Natural killer cell treated with Interleukin-12 subunit alpha and Interleukin-12 subunit beta and Interleukin-15 and Interleukin-18, amount 100 ng/mL, for 72 hours (primary cell): Measurements from ENCODE around the gene TRIM67. TPM values are rescaled to one million over a fixed set of nuclear protein-coding genes. Genes with fewer than 3 reads are reported as not detected.

ENCODE experiments used
- ATAC-seq, 2 donors: fragments of 150-1000 bp; cut with Tn5 transposase in 1 of 2; sonication (Bioruptor Pico), chemical (Tn5 transposase) in 1 of 2; 2 replicates each; pipeline ENCODE4 v1.10.0; 2021
- DNase-seq: peaks from one replicate; pipeline ENCODE4 v3.0.0; 2022; ENCODE audit warnings: low spot score
- H3K27ac Mint-ChIP-seq, 2 donors: 1 replicate in 1 of 2; 2 replicates in 1 of 2; pipeline ENCODE4 v1.8.0; 2022; ENCODE audit warnings: mixed read lengths in 2 of 2, mild to moderate bottlenecking in 1 of 2, moderate library complexity in 1 of 2
- H3K27me3 Mint-ChIP-seq, 2 donors: 1 replicate in 1 of 2; 2 replicates in 1 of 2; pipeline ENCODE4 v1.8.0; 2022; ENCODE audit warnings: mixed read lengths in 2 of 2
- H3K36me3 Mint-ChIP-seq: one replicate; pipeline ENCODE4 v1.8.0; 2022; ENCODE audit warnings: mixed read lengths
- H3K4me1 Mint-ChIP-seq, 2 donors: 1 replicate in 1 of 2; 2 replicates in 1 of 2; pipeline ENCODE4 v1.8.0; 2022; ENCODE audit warnings: low read depth in 2 of 2, mixed read lengths in 2 of 2, mild to moderate bottlenecking in 1 of 2
- H3K4me3 Mint-ChIP-seq: one replicate; pipeline ENCODE4 v1.8.0; 2022; ENCODE audit warnings: mixed read lengths
- H3K9me3 Mint-ChIP-seq: 2 replicates; pipeline ENCODE4 v1.8.0; 2022; ENCODE audit warnings: mixed read lengths
- total RNA-seq, 2 donors: library from RNA; stranded (reverse); gene quantifications; one replicate each; pipeline ENCODE4 v1.2.3, GENCODE V29; 2022

TRIM67 gene
- total RNA-seq, 2 donors from 2014 or later = not detected

GRCh38 chr1:231162970-231163829 is 1.3 kb downstream of the TRIM67 start:
- peaks cover 42 to 51% of the 10 kb centered on the region in 2 donors for H3K27me3 Mint-ChIP-seq
- no peaks in the 10 kb centered on the region for H3K36me3 Mint-ChIP-seq
- H3K9me3 Mint-ChIP-seq = no peaks in the 10 kb centered on the region
- ATAC-seq (peak in 1 of 2 donors; percentile 11), DNase-seq (no peak)
- no peak overlapping the region for H3K27ac Mint-ChIP-seq
- no peaks in the 10 kb centered on the region for H3K4me1 Mint-ChIP-seq
- H3K4me3 Mint-ChIP-seq = no peak overlapping the region

- no peak overlapping the region for H3K4me3 Mint-ChIP-seq
- DNase-seq = no peak
- no peak for ATAC-seq
- no peaks in the 10 kb centered on the region for H3K9me3 Mint-ChIP-seq
- H3K36me3 Mint-ChIP-seq = no peaks in the 10 kb centered on the region
- peaks cover 39 to 48% of the 10 kb centered on the region in 2 donors for H3K27me3 Mint-ChIP-seq
- H3K4me1 Mint-ChIP-seq = no peaks in the 10 kb centered on the region
- H3K27ac Mint-ChIP-seq = no peak overlapping the region
Observed at GRCh38 chr1:231163830-231164427, 2.1 kb downstream of the TRIM67 start.

- Mint-ChIP-seq H3K27ac (no peak overlapping the region), H3K4me3 (no peak overlapping the region), H3K4me1 (no peaks in the 10 kb centered on the region), H3K9me3 (no peaks in the 10 kb centered on the region), H3K27me3 (peaks cover 25 to 34% of the 10 kb centered on the region in 2 donors), H3K36me3 (no peaks in the 10 kb centered on the region)
- DNase-seq = no peak
- ATAC-seq = no peak
Observed at GRCh38 chr1:231165371-231165770, 3.5 kb downstream of the TRIM67 start.

DNA sequence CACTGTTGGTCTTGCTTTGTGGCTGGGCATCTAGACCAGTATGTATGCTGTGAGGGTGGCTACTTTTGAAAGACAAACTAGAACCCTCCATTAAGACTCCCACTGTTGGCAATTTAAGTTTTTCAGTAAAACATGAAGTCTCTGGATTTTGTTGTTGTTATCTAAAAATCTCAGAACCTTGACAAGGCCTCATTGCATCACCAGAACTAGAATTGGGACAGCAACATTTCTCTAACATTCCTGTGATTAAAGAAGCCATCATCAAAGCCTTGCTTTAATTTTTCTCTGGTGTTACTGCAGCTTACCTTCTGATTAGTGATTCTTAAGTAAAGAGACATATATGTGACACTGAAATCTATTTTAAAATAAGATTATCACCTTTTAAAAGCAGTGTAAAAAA is 4.5 kb downstream of the TRIM67 start:
- no peak for ATAC-seq
- H3K27ac Mint-ChIP-seq = no peak overlapping the region
- DNase-seq = no peak
- no peaks in the 10 kb centered on the region for H3K4me1 Mint-ChIP-seq
- H3K4me3 Mint-ChIP-seq = no peak overlapping the region
- peaks cover 20 to 31% of the 10 kb centered on the region in 2 donors for H3K27me3 Mint-ChIP-seq
- H3K36me3 Mint-ChIP-seq = no peaks in the 10 kb centered on the region
- no peaks in the 10 kb centered on the region for H3K9me3 Mint-ChIP-seq

DNA sequence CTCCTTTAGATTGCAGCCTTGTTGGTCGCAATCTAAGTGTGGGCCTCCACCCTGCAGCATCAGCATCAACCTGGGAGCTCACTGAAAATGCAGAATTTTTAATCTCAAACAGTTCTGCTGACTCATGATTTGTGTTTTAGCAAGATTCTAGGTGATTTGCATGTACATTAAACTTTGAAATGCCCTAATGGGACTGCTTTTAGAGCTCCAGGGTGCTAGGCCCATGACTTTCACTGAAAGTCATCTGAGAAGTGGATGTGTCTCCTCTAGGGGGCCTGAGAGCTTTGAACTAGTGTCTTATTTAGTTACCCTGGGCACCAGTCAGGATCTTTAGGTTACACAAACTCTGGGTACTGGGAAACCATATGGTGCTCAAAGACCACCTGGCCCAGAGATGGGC is 9.0 kb downstream of the TRIM67 start:
- Mint-ChIP-seq H3K27ac (no peak overlapping the region), H3K4me1 (no peaks in the 10 kb centered on the region), H3K9me3 (no peaks in the 10 kb centered on the region), H3K27me3 (peaks cover 39 to 53% of the 10 kb centered on the region in 2 donors), H3K4me3 (no peak overlapping the region), H3K36me3 (no peaks in the 10 kb centered on the region)
- DNase-seq (no peak), ATAC-seq (no peak)

GRCh38 chr1:231171623-231172197 is 9.9 kb downstream of the TRIM67 start:
- Mint-ChIP-seq H3K27me3 (peaks cover 39 to 55% of the 10 kb centered on the region in 2 donors), H3K27ac (no peak overlapping the region), H3K36me3 (no peaks in the 10 kb centered on the region), H3K4me3 (no peak overlapping the region), H3K4me1 (no peaks in the 10 kb centered on the region), H3K9me3 (no peaks in the 10 kb centered on the region)
- DNase-seq (no peak), ATAC-seq (no peak)

DNA sequence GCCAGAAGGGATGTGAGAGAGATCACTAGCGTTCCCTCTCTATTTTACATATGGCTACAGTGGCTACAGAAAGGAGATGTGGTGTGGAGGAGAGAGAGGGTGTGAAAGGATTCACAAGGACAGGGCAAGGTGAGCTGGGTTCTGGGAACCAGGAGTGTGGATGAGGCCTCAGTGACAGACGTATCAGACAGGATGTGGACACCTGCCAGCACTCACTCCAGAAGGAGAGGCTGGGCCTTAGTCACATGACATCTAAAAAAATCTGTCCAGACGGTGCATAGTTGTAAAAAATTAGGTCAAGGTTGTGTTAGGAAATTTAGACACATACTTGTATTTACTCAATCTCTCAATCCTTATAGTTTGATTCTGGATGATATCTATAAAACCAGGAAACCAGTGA is 10.6 kb downstream of the TRIM67 start:
- Mint-ChIP-seq H3K27ac (no peak overlapping the region), H3K9me3 (no peaks in the 10 kb centered on the region), H3K36me3 (no peaks in the 10 kb centered on the region), H3K4me3 (no peak overlapping the region), H3K27me3 (peaks cover 40 to 57% of the 10 kb centered on the region in 2 donors), H3K4me1 (no peaks in the 10 kb centered on the region)
- ATAC-seq (no peak), DNase-seq (no peak)

DNA sequence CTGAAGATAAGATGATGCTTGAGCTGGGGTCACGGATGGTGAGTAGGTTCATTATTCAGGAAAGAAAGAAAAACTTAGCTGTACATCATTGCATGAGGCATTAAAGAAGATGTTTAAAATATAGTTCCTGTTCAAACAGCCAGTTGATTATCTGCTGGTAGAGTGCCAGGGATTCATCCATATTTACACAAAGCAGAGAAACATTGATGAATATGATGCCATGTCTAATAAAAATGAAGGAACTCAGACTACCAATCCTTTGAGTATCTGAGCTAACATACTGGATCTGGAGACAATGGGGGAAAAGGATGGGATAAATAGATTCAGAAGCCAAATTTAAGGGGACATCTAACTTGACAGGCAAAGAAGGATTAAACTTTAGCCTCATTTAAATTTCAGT is 14.6 kb downstream of the TRIM67 start:
- DNase-seq (no peak), ATAC-seq (no peak)
- Mint-ChIP-seq H3K9me3 (no peaks in the 10 kb centered on the region), H3K27ac (no peak overlapping the region), H3K4me1 (no peaks in the 10 kb centered on the region), H3K4me3 (no peak overlapping the region), H3K36me3 (no peaks in the 10 kb centered on the region), H3K27me3 (peaks cover 48 to 70% of the 10 kb centered on the region in 2 donors)

DNA sequence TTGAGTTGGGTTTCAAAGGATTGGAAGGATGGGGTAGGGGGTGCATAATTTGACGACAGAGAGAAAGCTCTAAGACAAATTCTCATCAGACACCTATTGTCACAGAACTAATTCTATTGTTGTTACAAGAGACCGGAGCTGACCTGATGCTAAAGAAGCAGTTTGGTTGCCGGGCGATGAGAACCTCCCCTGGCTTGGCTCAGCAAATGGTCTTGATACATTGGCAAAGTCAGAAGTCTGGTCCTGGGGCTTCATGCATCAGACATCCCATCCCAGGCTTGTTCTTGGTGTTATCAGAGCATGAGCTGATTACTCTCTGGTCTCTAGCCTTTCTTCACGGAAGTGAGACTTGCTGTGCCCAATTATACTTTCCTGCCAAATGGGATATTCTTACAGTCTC is 15.4 kb downstream of the TRIM67 start:
- no peaks in the 10 kb centered on the region for H3K9me3 Mint-ChIP-seq
- H3K27me3 Mint-ChIP-seq = peaks cover 44 to 72% of the 10 kb centered on the region in 2 donors

DNA sequence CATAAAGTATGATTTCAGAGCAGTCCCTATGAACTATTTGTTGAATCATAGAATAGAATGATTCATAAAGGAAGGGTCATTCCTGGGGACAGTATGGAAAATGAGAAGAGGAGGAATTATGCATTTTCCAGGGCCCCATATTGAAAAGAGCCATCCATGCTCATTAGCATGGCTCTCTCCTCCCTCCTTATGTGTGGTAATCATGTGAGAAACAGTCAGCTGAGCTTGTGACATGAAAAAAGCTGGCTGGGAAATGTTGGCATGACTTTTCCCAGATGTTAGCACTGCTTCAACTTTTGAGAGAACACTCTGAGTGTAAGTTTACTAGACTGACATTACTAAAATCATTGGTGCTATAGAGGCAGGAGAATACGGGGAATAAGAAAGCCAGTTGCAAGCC is 16.1 kb downstream of the TRIM67 start:
- H3K4me3 Mint-ChIP-seq = no peak overlapping the region
- H3K9me3 Mint-ChIP-seq = no peaks in the 10 kb centered on the region
- no peaks in the 10 kb centered on the region for H3K4me1 Mint-ChIP-seq
- no peaks in the 10 kb centered on the region for H3K36me3 Mint-ChIP-seq
- peaks cover 39 to 65% of the 10 kb centered on the region in 2 donors for H3K27me3 Mint-ChIP-seq
- DNase-seq (no peak), ATAC-seq (no peak)
- H3K27ac Mint-ChIP-seq = no peak overlapping the region

More for the DNA sequence above, 15.4 kb downstream of the TRIM67 start:
- DNase-seq = no peak
- H3K36me3 Mint-ChIP-seq = no peaks in the 10 kb centered on the region
- no peaks in the 10 kb centered on the region for H3K4me1 Mint-ChIP-seq
- H3K27ac Mint-ChIP-seq = no peak overlapping the region
- H3K4me3 Mint-ChIP-seq = no peak overlapping the region
- no peak for ATAC-seq

DNA sequence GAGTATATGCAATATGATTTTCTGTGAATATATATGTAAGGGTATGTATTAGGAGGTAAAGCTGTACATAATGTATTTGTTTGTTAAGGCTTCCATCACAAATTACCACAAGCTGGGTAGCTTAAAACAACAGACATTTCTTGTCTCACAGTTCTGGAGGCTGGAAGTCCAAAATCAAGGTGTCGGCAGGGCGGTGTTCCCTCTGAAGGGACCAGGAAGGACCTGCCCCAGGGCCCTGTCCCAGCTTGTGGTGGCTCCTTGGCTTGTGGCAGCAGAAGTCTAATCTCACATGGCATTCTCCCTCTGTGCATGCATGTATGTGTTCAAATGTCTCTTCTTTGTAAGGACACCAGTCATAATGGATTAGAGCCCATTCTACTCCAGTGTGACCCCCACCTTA is 17.1 kb downstream of the TRIM67 start:
- H3K9me3 Mint-ChIP-seq = no peaks in the 10 kb centered on the region
- H3K36me3 Mint-ChIP-seq = no peaks in the 10 kb centered on the region
- ATAC-seq (no peak), DNase-seq (no peak)
- H3K27ac Mint-ChIP-seq = no peak overlapping the region
- peaks cover 33 to 57% of the 10 kb centered on the region in 2 donors for H3K27me3 Mint-ChIP-seq
- no peak overlapping the region for H3K4me3 Mint-ChIP-seq
- no peaks in the 10 kb centered on the region for H3K4me1 Mint-ChIP-seq

GRCh38 chr1:231180034-231180433 is 18.2 kb downstream of the TRIM67 start:
- no peaks in the 10 kb centered on the region for H3K9me3 Mint-ChIP-seq
- H3K27ac Mint-ChIP-seq = no peak overlapping the region
- no peaks in the 10 kb centered on the region for H3K4me1 Mint-ChIP-seq
- peaks cover 26 to 52% of the 10 kb centered on the region in 2 donors for H3K27me3 Mint-ChIP-seq
- ATAC-seq (no peak), DNase-seq (no peak)
- no peaks in the 10 kb centered on the region for H3K36me3 Mint-ChIP-seq
- H3K4me3 Mint-ChIP-seq = no peak overlapping the region

DNA sequence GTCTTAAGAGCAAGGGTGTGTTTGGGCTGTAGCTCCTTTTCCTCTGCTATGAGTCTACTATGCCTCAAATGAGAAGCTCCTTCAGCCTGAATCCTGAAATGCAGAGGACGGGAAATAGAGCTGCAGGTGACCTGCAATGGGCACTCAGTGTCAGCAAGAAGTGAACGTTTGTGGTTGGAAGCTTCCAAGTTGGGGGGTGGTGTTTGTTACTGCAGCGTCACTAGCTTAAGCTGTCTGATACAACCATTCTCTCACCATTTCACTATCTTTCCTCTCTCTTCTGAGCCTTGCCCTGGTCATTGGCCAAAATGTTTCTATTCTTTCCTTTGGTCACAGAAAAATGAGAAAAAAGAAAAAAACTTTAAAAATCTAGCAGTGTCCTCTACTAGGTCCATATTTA is 19.4 kb downstream of the TRIM67 start:
- ATAC-seq = no peak
- no peaks in the 10 kb centered on the region for H3K4me1 Mint-ChIP-seq
- H3K27me3 Mint-ChIP-seq = peaks cover 22 to 47% of the 10 kb centered on the region in 2 donors
- no peak overlapping the region for H3K27ac Mint-ChIP-seq
- H3K9me3 Mint-ChIP-seq = no peaks in the 10 kb centered on the region
- no peaks in the 10 kb centered on the region for H3K36me3 Mint-ChIP-seq
- H3K4me3 Mint-ChIP-seq = no peak overlapping the region
- DNase-seq = no peak

DNA sequence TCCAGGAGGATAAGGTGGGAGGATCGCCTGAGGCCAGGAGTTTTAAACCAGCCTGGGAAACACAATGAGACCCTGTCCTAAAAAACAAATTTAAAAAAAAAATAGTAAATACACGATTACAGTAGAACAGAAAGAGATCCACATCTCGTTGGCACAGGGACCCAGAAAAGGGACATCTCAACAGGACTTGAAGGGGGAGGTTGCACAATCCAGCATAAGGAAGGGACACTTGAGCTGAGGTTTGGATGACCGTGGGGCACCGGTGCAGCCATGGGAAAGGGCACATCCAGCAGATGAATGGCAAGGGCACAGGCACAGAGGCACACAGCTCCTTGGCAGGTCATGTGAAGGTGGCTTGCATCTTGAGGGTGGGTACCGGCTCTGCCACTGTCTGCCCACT is 20.5 kb downstream of the TRIM67 start:
- no peaks in the 10 kb centered on the region for H3K9me3 Mint-ChIP-seq

More for the DNA sequence above, 20.5 kb downstream of the TRIM67 start:
- ATAC-seq = no peak
- DNase-seq = no peak
- Mint-ChIP-seq H3K27me3 (peaks cover 17 to 42% of the 10 kb centered on the region in 2 donors), H3K27ac (no peak overlapping the region), H3K4me1 (no peaks in the 10 kb centered on the region), H3K36me3 (no peaks in the 10 kb centered on the region), H3K4me3 (no peak overlapping the region)
